Fibroblast of pulmonary artery (primary cell): ENCODE data around the gene COTL1.
"Not testable (repeated sequence)": the region's sequence is repeated elsewhere in the genome, so short reads cannot be mapped to it uniquely, and the experiment has no call there.

Experiments used
- DNase-seq: peaks from one replicate; pipeline ENCODE4 v3.0.0-alpha.2; 2010; ENCODE audit warnings: low read depth
- H3K4me3 ChIP-seq: replicated peaks from 2 replicates; pipeline ENCODE4 v1.5.1; 2011; ENCODE audit warnings: low read depth, mild to moderate bottlenecking, control low read depth, low read length, moderate library complexity
- TF ChIP-seq, protein P1 (sequence below): IDR thresholded peaks from 2 replicates; pipeline ENCODE4 v1.5.1; 2011; ENCODE audit warnings: mild to moderate bottlenecking, control low read depth, low read length, inconsistent platforms; ENCODE audit errors: missing control alignments

The COTL1 gene

DNA sequence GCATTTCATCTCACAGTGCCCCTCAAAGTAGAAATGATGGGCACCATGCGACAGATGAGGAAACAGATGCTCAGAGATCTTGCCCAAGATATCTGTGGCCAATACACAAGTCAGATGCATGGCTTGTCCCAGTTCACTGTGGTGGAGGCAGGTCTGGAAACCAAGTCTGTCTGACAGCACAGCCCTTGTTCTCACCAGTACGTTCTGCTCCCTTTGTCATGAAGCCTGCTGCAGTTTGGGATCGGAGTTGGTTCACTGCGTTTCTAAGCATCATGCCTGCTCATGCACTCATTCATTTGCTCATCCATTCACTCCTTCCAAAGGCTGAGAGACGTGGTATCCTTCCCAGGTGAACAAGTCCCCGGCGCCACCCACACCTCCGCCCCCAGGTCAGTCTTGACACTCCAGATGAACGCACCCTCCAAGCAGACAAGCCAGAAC lies 86.2 kb downstream of the COTL1 start:
- H3K4me3 ChIP-seq, result no peak overlapping the region
- DNase-seq, result no peak
- TF ChIP-seq, protein P1, sequence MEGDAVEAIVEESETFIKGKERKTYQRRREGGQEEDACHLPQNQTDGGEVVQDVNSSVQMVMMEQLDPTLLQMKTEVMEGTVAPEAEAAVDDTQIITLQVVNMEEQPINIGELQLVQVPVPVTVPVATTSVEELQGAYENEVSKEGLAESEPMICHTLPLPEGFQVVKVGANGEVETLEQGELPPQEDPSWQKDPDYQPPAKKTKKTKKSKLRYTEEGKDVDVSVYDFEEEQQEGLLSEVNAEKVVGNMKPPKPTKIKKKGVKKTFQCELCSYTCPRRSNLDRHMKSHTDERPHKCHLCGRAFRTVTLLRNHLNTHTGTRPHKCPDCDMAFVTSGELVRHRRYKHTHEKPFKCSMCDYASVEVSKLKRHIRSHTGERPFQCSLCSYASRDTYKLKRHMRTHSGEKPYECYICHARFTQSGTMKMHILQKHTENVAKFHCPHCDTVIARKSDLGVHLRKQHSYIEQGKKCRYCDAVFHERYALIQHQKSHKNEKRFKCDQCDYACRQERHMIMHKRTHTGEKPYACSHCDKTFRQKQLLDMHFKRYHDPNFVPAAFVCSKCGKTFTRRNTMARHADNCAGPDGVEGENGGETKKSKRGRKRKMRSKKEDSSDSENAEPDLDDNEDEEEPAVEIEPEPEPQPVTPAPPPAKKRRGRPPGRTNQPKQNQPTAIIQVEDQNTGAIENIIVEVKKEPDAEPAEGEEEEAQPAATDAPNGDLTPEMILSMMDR, result no peak

DNA sequence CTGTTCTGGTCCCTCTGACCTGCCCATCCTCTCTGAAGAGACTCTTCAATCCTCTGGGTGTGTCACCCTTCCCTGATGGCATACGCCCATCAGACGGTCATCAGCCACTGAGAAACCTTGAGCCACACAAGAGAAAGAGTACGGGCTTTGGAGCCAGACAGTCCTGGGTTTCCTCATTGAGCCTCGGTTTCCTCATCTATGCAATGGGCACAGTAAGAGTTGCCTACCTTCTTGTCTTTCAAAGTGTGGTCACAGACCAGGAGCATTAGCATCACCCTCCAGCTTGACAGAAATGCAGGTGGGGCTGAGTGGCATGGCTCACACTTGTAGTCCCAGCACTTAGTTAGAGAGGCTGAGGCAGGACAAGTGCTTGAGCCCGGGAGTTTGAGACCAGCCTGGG lies 87.3 kb downstream of the COTL1 start:
- TF ChIP-seq, protein P1, result no peak
- no peak overlapping the region for H3K4me3 ChIP-seq
- DNase-seq, result no peak

DNA sequence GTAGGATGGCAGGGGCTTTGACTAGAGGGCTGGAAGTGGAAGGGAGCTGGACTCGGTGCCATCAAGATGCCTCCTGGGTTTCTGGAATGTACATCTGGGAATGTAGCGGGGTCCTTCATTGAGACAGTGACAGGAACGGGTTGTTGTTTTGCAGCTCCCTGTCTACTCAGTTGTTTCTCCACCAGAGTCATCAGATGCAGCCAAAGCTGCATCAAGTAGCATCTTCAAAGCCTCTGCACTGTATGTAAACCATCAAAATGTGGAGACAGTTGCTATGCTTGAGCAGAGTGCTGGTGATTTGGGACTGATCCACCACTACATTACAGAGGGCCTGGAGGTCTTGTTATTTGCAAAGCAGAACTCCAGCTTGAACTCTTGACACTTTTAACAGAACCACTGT lies 88.3 kb downstream of the COTL1 start:
- no peak for DNase-seq
- TF ChIP-seq, protein P1, result no peak
- no peak overlapping the region for H3K4me3 ChIP-seq

DNA sequence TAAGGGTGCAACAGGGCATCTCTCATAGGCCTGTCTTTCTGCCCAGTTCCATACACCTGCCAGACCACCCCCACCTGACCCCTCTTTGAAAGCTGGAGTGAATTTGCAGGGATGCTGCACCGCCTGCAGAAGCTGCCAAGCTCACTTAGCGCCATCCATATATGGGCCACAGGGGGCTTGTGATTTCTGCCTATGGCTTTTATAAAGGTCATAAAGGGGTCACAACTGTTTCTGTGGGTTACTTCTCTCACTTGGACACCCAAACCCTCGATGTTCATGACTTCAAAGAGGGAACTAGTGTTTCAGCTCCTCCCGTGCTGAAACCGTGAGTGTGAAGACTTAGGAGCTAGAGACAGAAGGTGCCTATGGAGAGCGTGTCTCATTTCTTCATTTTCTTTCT lies 89.6 kb downstream of the COTL1 start:
- no peak for DNase-seq
- TF ChIP-seq, protein P1, result no peak
- no peak overlapping the region for H3K4me3 ChIP-seq

DNA sequence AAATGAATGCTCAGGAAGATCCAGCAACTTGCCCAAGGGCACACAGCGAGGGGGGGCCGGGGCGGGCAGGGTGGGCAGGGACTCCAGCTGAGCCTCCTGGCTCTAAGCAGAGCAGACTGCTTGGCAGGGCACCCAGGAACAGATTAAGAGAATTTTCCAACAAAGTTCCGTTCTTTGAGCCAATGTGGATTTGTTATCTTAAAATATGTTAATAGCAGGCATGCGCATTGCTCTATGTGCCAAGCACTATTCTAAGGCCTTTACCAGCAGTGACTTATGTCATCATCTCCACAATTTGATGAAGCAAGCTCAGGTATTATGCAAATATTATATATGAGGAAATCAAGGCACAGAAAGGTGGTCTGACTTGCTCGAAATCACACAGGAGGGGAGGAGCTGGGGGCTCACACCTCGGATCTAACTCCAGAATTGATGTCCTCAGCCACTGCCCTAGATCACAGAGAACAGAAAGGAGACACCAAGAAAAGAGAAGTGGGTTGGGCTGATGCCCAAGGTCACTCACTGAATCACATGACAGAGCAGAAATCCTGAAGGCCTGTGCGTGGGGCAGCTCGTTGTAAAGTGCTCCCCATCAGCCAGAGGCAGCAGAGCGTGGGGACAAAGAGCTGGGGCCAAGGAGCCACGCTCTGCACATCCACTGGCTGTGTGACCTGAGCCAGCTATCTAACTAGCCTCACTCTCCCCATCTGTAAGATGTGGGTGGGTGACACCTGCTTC lies 90.2 kb downstream of the COTL1 start:
- no peak for DNase-seq
- no peak overlapping the region for H3K4me3 ChIP-seq
- TF ChIP-seq, protein P1, result no peak

DNA sequence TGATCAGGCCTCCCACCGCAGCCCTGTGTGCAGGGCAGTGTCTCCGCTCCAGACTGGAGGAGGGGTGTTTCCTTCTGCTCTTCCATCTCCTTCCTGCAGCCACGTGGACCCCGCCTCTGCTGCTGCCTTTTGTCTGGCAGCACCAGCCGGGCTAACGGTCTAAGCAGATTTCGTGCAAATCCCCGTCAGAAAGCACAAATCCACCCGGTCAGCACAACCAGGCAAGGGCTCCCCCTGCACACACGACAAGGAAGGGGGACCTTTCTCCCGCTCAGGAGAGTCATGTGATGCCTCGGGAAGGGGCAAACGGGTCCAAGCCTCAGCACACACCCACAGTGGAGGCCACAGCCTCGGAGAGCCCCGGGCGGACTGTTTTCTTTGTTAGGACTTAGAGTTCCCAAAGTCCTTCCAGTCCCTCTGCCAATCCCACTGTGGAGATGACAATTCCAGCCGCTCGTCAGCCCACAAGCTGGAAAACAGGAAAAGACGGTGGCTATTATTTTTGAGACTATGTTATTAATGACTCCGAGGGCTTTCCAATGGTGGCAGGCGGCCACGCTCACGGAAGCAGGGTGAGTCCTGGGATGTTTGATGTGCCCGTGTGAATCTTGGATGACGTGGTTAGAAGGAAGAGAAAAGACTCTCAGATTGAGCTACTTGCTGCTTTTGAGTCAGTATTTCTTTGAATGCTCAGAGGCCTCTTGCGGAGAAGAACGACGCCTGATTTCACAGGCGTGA lies 90.9 kb downstream of the COTL1 start:
- no peak for DNase-seq
- no peak overlapping the region for H3K4me3 ChIP-seq
- TF ChIP-seq, protein P1, result no peak

DNA sequence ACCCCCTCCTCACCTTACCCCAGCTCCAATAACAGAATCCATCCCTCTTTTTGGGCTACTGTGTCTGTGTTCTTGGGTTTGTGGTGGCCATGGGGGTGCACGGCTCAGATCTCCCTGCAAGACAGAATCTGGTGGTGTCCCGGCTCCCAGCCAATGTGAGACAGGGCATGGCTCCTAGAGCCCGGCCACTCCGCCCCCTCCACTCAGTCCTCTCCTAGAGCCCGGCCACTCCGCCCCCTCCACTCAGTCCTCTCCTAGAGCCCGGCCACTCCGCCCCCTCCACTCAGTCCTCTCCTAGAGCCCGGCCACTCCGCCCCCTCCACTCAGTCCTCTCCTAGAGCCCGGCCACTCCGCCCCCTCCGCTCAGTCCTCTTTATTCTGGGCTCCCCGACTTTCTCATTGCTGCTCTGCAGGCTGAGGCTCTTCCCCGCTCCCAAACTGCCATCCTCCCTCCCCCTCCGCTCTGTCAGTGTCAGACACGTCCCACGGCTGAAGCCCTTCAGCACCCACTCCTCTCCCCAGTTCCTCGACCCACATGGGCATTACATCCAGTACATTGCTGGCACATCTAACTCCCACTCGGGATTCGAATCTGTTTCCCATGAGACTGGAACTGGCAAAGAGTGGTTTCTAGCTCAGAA lies 92.8 kb downstream of the COTL1 start:
- not testable (repeated sequence) for DNase-seq, H3K4me3 ChIP-seq
